SKM-1 (cell line): ENCODE measurements around the gene ID1.
"Not testable (repeated sequence)": the region's sequence is repeated elsewhere in the genome, so short reads cannot be mapped to it uniquely, and the experiment has no call there.

Source experiments
- DNase-seq: peaks from one replicate; lab custom pipeline; 2025; ENCODE audit not compliant: unreplicated experiment; lab: John Stamatoyannopoulos, UW

The ID1 gene

DNA sequence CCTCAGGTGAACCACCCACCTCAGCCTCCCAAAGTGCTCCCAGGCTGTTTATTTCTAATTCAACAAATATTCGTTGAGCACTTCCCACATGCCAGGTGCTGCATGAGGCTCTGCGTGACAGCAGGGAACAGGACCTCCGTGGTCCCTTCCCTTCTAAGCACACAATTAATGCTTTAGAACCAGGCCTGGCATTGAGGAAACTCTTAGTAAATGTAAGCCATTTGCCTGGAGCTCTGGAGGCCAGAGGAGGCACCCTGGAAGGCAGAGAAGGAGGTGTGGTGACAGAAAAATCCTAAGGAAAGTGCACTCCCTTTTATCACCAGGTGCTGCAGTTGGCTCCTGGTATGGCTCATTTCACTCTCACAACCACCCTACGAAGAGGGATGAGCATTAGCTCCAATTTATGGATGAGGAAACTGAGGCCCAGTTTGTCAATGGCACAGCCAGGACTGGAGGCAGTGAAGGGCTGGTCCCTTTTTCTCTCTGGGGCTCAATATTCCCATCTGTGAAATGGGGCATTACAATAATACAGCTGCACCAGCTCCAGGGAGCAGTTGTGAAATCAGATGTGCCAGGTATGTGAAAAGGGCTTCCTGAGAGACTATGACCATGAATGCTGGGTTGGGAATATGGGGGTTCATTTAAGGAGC, 8.1 kb upstream of the ID1 start:
- no peak for DNase-seq

DNA sequence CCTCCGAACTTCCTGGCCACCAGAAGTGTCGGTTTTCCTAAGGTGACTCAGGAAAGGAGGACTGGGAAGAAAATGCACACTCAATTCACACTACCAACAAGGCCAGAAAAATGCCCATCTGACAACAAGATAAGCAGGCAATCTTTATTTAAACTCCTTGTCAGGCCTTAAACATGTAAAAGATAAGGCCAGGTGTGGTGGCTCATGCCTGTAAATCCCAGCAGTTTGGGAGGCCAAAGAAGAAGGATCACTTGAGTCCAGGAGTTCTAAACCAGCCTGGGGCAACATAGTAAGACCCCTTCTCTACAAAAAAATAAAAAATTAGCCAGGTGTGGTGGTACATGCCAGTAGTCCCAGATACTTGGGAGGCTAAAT, 7.6 kb upstream of the ID1 start:
- no peak for DNase-seq

DNA sequence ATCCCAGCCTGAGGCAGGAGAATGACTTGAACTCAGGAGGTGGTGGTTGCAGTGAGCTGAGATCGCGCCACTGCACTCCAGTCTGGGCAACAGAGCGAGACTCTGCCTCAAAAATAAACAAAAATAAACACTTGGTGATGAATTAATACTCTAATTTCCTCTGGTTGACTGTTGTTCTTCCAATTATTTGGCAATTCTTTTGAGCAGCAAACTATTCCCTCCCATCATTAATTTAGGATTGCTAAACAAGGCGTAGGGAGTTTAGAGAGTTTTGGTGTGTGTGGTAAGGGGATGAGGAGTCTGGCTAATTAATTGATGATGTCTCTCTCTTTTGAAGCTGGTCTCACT, 2.7 kb upstream of the ID1 start:
- DNase-seq: no peak

DNA sequence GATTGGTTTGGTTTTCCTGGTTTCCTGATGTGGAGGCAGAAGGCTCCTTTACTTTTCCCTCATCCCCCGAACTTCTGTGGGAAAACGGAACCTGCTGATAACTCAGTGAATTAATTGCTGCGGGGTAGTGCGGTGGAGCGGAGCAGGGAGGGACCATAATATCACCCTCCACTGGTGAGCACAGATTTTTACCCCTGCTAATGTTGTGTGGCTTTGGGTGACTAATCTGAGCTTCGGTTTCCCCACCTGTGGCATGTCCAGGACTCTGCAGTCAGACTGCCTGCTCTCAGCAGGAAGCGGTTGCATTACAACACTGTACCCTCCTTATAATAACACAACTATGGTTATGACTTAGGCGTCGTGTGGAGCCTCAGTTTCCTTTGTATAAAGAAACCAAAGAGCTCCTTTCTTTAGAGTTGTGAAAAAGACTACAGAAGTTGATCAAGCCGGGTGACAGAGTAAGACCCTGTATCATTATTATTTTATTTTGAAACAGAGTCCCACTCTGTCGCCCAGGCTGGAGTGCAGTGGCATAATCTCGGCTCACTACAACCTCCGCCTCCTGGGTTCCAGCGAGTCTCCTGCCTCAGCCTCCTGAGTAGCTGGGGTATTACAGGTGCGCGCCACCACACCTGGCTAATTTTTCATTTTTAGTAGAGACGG, 2.2 kb upstream of the ID1 start:
- peak; percentile 63 for DNase-seq

DNA sequence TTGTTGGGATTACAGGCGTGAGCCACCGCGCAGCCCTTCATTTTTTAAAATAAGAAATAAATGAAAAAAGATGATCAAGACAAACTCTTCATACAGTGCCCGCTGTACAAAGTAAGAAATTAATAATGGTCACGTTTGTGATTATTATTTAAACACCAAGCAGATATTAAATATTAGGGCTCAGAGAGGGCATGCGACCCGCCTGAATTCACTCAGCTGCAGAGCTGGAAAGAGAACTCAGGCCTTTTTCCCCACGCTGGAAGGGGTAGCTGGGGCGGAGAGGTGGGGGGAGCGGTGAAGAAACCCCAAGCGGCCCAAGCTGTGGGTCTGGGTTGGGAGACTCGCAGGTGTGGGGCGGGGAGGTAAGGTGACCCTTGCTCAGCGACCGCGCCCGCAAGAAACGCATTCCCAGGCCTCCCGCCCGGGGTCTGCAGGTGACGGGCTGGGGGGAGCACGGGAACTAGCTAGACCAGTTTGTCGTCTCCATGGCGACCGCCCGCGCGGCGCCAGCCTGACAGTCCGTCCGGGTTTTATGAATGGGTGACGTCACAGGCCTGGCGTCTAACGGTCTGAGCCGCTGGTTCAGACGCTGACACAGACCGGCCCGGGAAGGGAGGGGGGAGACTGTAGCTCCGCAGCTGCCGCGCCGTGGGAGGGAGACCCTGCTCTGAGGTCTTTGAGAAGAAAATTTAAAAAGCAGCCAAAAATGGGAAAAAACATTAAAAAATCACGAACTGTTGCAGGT, 1.1 kb upstream of the ID1 start:
- peak; percentile 83 for DNase-seq

DNA sequence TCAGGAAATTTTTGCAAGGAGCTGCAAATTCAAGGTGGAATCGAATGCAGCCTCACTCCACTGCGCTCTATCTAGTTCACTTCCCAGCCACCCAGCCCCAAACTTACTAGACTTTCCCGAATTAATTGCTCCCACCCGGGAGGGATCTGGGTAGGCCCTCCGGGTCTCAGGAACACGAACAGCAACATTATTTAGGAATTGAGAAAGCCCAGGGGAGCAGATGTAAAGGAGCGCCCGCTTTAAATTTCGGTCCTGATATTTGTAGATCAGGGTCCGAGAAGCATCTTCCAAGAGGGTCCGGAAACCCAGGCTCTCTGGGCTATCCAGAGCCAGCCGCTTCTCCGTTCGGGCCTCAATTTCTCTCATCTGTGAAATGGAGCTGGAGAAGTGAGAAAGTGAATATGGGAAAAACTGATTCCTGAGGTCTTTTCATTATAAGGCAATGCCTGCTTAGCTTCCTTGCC, 490 bp upstream of the ID1 start:
- DNase-seq: no peak

DNA sequence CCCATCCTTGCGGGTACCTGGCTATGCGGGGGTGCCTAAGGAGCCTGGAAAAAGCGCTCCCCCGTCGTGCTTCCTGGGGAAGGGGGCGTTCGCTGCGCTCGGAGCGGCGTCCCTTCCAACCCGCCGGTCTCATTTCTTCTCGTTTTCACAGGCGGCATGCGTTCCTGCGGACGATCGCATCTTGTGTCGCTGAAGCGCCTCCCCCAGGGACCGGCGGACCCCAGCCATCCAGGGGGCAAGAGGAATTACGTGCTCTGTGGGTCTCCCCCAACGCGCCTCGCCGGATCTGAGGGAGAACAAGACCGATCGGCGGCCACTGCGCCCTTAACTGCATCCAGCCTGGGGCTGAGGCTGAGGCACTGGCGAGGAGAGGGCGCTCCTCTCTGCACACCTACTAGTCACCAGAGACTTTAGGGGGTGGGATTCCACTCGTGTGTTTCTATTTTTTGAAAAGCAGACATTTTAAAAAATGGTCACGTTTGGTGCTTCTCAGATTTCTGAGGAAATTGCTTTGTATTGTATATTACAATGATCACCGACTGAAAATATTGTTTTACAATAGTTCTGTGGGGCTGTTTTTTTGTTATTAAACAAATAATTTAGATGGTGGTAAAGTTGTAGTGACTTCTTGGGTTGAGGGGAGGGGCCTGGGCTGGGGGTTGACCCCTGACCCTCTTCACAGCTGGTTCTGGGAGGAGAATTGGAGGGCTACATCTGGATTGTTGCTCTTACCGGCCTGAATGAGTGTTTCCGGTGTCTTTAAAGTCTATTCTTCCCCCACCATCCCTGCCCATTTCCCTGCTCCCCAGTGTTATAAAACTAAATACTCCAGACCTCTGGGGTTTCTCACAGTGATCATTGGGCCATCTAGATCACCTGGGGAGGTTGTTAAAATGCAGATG, 1.1 kb downstream of the ID1 start:
- DNase-seq: no peak

DNA sequence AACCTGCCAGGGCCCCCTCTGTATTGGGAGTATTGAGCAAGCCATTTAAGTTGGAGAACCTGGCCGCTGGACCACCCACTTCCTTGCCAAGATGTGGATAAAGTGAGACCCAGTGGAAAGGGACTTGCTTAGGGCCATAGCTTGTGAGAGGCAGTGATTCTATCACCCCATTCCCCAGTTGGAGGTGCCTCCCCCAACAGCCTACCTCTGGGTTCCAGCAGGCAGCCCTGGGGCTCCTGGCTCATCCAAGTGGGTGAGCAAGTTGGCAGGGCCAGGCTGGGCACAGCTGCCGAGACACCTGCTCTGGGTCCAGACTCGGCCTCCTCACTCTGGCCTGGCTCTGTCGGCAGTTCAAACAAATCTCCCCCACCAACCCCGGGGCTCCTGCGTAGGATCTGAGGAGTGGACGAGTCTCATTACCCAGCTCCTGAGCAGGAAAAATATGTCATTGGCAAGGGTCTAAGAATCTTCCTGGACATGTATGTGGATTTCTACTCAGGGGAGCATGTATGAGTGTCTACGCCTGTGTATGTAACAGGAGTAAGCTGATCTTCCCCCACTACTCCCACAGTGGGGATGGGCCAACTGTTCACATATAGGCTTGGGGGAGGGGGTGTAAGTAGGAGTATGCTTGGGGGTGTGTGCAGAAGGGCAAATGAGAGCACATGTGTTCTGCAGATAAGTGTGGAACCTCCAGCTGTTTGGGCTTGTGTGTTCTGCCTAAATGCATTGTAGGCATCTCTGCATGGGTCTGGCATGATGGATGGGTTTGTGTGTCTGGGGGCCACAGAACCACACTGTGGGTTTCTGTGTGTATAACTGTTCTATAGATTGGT, 1.9 kb downstream of the ID1 start:
- no peak for DNase-seq

DNA sequence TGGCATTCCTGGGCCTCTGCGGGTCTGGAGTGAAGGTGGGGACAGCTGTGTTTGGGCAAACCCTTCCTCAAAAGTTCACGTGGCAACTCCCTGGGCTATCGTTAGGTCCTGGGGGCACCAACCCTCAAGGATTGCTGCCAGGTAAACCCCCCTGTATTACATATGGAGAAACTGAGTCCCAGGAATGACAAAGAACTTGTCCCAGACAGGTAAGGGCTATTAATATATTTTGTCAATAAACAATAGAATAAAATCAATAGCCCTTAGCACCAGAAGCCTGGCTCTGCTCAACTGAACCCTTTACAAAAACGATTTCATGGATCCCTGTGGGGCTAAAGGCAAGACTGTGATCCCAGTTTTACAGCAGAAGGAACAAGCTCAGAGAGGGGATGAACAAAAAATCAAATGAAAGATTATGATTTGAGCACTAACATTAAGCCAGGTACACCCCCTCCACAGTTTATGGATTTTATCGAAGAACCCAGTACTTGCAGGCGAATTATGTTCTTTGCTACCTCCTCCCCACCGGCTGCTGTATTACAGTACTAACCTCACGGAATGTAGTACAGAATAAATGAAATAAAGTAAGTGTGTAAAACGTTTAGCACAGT, 2.7 kb downstream of the ID1 start:
- no peak for DNase-seq

DNA sequence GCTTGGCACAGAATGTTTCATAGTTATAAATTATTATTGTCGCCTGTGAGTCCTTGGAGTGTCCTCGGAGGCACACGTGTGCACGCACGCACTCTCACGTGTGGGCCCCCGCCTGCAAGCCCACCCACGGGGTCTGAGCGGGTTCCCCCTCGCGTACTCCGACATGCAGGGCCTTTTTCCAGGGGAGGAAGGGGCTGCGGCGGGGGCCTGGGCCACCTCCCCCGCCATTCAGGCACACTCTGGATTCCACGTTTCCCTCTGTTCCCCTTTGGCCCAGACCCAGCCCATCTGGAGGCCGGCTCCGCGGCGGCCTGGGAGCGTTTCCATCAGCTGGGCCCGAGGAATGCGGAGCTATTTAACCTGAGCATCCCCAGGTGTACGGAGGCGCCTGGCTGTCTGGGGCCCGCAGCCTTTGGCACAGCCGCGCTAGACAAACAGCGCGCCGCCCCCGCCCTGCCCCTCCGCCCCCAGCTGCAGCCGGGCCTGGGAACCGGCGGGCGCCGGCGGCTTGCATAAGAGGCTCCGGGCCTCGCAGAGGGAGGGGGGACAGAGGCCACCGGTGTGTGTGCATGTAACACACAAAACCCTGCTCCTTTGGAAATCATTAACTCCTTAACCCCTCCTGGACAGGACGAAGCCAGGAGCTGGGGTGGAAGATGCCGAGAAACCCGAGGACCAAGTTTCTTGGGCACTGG, 3.3 kb downstream of the ID1 start:
- DNase-seq: no peak

DNA sequence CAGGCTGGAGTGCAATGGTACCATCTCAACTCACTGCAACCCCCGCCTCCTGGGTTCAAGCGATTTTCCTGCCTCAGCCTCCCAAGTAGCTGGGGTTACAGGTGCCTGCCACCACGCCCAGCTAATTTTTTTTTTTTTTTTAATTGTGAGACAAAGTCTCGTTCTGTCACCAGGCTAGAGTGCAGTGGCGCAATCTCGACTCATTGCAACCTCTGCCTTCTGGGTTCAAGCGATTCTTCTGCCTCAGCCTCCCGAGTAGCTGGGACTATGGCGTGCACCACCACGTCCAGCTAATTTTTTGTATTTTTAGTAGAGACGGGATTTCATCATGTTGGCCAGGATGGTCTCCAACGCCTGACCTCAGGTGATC, 7.2 kb downstream of the ID1 start:
- DNase-seq: not testable (repeated sequence)

DNA sequence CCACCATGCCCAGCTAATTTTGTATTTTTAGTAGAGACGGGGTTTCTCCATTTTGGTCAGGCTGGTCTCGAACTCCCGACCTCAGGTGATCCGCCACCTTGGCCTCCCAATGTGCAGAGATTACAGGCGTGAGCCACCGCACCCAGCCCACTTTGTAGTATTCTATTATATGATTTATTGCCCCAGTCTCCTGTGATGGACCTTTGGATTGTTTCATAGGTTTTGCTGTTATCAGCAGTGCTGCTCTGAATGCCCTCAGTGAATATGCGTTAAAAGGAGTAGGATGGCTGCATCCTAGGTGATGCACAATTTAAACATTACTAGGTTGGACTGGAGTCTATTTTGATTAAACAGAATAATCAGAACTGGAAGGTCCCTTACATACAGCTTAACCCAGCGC, 10.3 kb downstream of the ID1 start:
- DNase-seq: no peak

DNA sequence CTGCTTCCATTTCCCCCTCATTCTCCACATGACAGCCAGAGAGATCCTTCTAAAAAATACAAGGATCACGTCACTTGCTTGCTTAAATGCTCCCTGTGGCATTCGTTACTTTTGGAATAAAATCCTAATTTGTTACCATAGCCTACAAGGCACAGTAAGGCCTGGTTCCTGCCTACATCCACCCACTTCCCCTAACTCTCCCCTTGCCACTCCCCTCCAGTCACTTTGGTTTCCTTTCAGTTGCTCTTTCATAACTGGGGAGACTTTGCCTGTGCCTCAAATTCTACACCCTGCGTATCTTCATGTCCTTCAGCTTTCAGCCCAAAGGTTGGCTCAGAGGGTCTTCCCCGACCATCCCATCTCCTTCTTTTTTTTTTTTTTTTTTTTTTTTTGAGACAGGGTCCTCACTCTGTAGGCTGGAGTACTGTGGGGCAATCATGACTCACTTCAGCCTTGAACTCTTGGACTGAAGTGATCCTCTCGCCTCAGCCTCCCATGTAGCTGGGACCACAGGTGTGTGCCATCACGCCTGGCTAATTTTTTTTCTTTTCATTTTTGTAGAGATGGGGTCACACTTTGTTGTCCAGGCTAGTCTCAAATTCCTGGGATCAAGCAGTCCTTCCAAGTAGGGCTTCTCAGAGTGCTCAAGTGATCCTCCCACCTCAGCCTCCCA, 12.5 kb downstream of the ID1 start:
- DNase-seq: peak; percentile 95

DNA sequence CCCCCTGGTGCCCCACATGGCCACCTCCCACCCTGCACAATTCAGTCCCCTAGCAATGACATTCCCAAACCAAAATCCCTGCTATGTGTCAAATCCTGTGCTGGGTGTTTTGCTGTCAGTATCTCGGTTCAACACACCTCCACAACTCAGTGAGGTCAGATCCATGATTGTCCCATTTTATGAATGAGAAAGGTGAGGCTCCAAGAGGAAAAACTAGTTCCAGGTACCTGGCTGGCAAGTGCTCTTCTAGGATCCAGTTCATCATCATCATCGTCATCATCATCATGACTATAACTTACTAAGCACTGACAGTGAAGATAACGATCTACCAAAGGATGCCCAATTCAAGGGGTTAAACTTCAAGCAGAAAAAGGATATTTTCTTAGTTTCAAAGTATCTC, 15.2 kb downstream of the ID1 start:
- no peak for DNase-seq

DNA sequence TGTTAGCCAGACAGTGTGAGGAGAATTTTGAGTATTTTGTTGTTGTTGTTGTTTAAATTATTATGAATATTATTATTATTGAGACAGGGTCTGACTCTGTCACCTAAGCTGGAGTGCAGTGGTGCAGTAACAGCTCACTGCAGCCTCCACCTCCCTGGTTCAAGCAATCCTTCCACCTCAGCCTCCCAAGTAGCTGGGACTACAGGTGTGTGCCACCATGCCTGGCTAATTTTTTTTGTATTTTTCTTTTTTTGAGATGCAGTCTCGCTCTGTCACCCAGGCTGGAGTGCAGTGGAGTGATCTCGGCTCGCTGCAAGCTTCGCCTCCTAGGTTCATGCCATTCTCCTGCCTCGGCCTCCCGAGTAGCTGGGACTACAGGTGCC, 18.0 kb downstream of the ID1 start:
- not testable (repeated sequence) for DNase-seq

DNA sequence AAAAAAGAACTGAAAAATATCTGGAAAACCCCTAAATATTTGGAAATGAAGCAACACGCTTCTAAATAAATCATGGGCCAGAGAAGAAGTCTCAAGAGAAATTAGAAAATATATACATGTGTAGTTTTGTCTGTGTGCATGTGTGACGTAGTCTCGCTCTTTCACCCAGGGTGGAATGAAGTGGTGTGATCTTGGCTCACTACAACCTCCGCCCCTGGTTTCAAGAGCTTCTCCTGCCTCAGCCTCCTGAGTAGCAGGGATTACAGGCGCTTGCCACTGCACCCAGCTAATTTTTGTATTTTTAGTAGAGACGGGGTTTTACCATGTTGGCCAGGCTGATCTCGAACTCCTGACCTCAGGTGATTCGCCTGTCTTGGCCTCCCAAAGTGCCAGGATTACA, 21.4 kb downstream of the ID1 start:
- not testable (repeated sequence) for DNase-seq

DNA sequence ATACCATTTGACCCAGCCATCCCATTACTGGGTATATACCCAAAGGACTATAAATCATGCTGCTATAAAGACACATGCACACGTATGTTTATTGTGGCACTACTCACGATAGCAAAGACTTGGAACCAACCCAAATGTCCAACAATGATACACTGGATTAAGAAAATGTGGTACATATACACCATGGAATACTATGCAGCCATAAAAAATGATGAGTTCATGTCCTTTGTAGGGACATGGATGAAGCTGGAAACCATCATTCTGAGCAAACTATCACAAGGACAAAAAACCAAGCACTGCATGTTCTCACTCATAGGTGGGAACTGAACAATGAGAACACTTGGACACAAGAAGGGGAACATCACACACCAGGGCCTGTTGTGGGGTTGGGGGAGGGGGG, 23.0 kb downstream of the ID1 start:
- DNase-seq: not testable (repeated sequence)

DNA sequence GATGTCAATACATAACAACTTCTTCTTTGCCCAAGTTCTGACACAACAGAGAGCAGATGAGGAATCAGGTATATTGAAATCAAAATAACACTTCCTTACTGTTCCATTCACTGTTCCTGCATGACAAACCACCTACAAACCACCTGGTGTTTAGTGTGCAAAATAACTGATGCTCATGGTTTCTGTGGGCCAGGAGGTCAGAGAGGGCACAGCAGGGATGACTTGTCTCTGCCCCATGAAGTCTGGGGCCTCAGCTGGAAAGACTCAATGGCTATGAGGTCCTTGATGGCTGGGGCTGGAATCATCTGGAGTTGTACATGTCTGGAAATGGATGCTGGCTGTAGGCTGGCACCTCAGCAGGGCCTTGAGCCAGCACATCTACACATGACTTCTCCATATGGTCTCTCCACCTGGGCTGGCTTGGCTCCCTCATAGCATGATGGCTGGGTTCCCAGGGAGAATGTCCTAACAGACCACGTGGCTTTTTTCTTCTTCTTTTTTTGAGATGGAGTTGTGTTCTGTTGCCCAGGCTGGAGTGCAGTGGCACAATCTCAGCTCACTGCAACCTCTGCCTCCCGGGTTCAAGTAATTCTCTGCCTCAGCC, 25.2 kb downstream of the ID1 start:
- DNase-seq: peak; percentile 41
